Neutrophil (primary cell): ENCODE data around the gene POFUT1.

Experiments used
- H3K27ac ChIP-seq: fragments of 200-600 bp; sonication (generic); 2 replicates; pipeline ENCODE4 v1.5.1; 2016; ENCODE audit warnings: mild to moderate bottlenecking, moderate library complexity
- H3K27me3 ChIP-seq: fragments of 200-600 bp; sonication (generic); 2 replicates; pipeline ENCODE4 v1.6.0; 2016; ENCODE audit warnings: mild to moderate bottlenecking
- H3K36me3 ChIP-seq: fragments of 200-600 bp; sonication (generic); 2 replicates; pipeline ENCODE4 v1.5.1; 2017
- H3K4me1 ChIP-seq, 2 experiments: fragments of 200-600 bp in 1 of 2; sonication (generic) in 1 of 2; 1 replicate in 1 of 2; 2 replicates in 1 of 2; pipeline versions ENCODE4 v1.5.1 to v1.6.1; 2013 to 2016; ENCODE audit warnings: low read depth in 1 of 2, low read length in 1 of 2, mild to moderate bottlenecking in 1 of 2, moderate library complexity in 1 of 2; ENCODE audit not compliant: control insufficient read depth in 1 of 2, insufficient read depth in 1 of 2
- H3K4me3 ChIP-seq, 2 experiments: fragments of 200-600 bp in 1 of 2; sonication (generic) in 1 of 2; 1 replicate in 1 of 2; 2 replicates in 1 of 2; pipeline ENCODE4 v1.5.1; 2013 to 2016; ENCODE audit warnings: low read depth in 1 of 2, low read length in 1 of 2, mild to moderate bottlenecking in 1 of 2, moderate library complexity in 1 of 2
- H3K9me3 ChIP-seq: fragments of 200-600 bp; sonication (generic); 2 replicates; pipeline ENCODE4 v1.5.1; 2016
- TF ChIP-seq, protein P1 (sequence below): fragments of 200-600 bp; sonication (generic); IDR thresholded peaks from 2 replicates; pipeline ENCODE4 v1.5.1; 2016; ENCODE audit warnings: antibody characterized with exemption

POFUT1 gene

DNA sequence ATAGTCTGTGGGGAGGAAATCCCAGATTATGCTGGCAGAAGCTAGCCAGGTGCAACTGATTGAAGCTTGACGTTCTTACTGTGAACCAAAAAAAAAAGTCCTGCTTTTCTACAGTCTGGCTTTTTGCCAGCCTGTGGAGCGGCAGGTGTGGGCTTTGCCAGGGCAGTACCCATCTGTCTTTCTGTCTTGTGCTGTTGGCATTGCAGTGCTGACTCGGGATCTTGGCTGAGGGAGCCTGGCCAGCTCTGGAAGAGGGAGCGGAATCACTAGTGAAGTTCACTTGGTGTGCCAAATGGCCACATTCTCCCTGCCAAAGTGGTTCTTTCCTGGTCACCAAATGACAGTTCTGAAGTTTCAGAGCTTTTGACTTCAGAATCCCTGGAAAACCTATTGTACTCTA, 74.8 kb downstream of the POFUT1 start:
- Histone ChIP-seq H3K9me3 (no peaks in the 10 kb centered on the region), H3K4me1 (peaks cover 10 to 15% of the 10 kb centered on the region in 2 experiments), H3K4me3 (no peak overlapping the region), H3K27ac (no peak overlapping the region), H3K27me3 (no peaks in the 10 kb centered on the region), H3K36me3 (no peaks in the 10 kb centered on the region)
- TF ChIP-seq, protein P1, sequence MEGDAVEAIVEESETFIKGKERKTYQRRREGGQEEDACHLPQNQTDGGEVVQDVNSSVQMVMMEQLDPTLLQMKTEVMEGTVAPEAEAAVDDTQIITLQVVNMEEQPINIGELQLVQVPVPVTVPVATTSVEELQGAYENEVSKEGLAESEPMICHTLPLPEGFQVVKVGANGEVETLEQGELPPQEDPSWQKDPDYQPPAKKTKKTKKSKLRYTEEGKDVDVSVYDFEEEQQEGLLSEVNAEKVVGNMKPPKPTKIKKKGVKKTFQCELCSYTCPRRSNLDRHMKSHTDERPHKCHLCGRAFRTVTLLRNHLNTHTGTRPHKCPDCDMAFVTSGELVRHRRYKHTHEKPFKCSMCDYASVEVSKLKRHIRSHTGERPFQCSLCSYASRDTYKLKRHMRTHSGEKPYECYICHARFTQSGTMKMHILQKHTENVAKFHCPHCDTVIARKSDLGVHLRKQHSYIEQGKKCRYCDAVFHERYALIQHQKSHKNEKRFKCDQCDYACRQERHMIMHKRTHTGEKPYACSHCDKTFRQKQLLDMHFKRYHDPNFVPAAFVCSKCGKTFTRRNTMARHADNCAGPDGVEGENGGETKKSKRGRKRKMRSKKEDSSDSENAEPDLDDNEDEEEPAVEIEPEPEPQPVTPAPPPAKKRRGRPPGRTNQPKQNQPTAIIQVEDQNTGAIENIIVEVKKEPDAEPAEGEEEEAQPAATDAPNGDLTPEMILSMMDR = no peak

DNA sequence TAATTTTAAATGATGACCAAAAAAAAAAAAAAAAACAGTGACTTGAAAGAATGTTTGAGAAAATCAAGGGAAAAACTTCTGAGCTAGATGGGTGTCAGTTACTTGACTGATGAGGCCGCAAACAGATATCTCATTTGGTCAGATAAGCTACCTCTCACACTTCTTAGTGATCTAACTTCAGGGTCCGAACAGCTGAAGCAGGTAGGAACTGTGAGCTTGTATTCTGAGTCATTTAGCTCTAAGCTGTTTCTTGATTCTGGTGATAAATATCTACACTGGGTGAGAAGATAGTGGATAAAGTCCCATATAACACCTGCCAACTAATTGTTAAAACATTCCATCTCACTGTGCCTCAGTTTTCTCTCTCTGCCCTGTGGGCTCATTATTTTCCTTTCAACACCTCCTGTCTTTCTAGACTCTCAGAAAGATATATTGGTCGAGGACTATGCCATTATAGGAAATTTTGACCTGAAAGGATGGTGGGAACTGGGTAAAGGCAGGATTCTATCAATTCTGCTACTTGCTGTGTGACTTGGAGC, 77.5 kb downstream of the POFUT1 start:
- Histone ChIP-seq H3K36me3 (no peaks in the 10 kb centered on the region), H3K4me1 (no peaks in the 10 kb centered on the region), H3K27ac (no peak overlapping the region), H3K9me3 (no peaks in the 10 kb centered on the region), H3K27me3 (no peaks in the 10 kb centered on the region), H3K4me3 (no peak overlapping the region)
- TF ChIP-seq, protein P1 = no peak

DNA sequence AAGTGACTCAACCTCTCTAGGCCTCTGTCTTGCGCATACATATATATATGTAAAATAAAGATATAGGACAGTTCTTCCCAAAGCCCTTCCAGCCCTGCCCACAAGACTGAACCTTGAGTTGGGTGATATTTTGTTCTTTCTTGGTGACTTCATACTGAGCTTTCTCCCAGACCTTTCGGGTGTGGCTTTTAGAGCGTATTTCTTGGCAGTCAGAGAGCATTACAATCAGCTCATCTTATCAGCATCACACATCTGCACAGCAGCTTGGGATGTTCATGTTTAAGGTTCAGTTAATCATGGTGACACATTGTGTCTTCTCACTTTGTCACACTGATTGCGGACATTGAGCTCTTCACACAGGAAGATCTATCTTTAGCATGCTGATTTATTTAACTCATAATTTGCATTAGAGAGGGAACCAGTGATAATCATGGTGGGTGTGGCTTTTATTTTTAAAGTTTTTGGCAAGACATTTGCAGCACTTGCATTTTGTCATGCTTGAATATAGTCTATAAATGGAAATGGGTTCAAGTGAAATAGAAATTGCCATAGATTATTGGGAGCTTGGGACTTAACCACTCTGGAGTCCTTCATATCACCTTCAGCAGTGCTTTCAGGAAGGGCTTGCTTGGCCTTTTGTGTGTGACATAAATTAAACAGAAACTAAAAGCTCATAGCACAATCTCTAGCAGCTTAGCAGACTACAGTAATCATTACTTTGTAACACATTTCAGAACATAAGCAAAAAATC, 78.1 kb downstream of the POFUT1 start:
- TF ChIP-seq, protein P1 = no peak
- H3K9me3 ChIP-seq = no peaks in the 10 kb centered on the region
- H3K4me1 ChIP-seq = no peaks in the 10 kb centered on the region
- H3K36me3 ChIP-seq = no peaks in the 10 kb centered on the region
- H3K27ac ChIP-seq = no peak overlapping the region
- H3K27me3 ChIP-seq = no peaks in the 10 kb centered on the region
- no peak overlapping the region for H3K4me3 ChIP-seq

DNA sequence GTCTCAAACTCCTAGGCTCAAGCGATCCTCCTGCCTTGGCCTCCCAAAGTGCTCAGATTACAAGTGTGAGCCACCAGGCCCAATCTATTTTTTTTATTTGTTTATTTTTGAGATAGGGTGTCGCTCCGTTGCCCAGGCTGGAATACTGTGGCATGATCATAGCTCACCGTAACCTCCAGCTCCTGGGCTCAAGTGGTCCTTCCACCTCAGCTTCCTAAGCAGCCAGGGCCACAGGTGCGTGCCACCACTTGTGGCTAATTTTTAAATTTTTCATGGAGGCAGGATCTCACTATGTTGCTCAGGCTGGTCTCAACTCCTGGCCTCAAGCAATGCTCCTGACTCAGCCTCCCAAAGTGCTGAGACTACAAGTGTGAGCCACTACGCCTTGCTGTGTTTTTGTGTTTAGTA, 79.6 kb downstream of the POFUT1 start:
- H3K4me3 ChIP-seq = no peak overlapping the region
- no peaks in the 10 kb centered on the region for H3K4me1 ChIP-seq

More for the DNA sequence above, 79.6 kb downstream of the POFUT1 start:
- Histone ChIP-seq H3K27ac (no peak overlapping the region), H3K36me3 (no peaks in the 10 kb centered on the region), H3K27me3 (no peaks in the 10 kb centered on the region), H3K9me3 (no peaks in the 10 kb centered on the region)
- TF ChIP-seq, protein P1 = no peak
